Measurements from ENCODE around the gene ZNF497. TPM values are rescaled to one million over a fixed set of nuclear protein-coding genes. Genes with fewer than 3 reads are reported as not detected.

The ZNF497 gene
- total and polyA plus RNA-seq, 2 of the 13 experiments (the other 11 are each of a cell fraction or from before 2014, with no cell fraction given), result 1.5 to 1.9 TPM

- TF ChIP-seq ZBTB40 (IDR thresholded peaks at IDR 0.05), result peak; percentile 51
- TF ChIP-seq ZBTB40 (CRISPR knock-in tag; IDR thresholded peaks at IDR 0.05), result peak; percentile 57; the same call in 1 of the 2 replicates
- TF ChIP-seq ZNF776 (CRISPR knock-in tag; IDR thresholded peaks at IDR 0.05), result peak; percentile 69; the same call in 1 of the 2 replicates
- TF ChIP-seq REXO4 (CRISPR knock-in tag; IDR thresholded peaks at IDR 0.05; ENCODE audit: borderline replicate concordance), result no peak
- peak; percentile 38; the same call in 1 of the 2 replicates for TF ChIP-seq ZSCAN25 (CRISPR knock-in tag; IDR thresholded peaks at IDR 0.05)
- peak; percentile 43; the same call in 1 of the 2 replicates for TF ChIP-seq ARID2 (CRISPR knock-in tag; IDR thresholded peaks at IDR 0.05; ENCODE audit: borderline replicate concordance)
- no peak for TF ChIP-seq CHD4 (IDR thresholded peaks at IDR 0.05; ENCODE audit: borderline replicate concordance, low read length)
- peak; percentile 96 for TF ChIP-seq KLF12 (CRISPR knock-in tag; IDR thresholded peaks at IDR 0.05; ENCODE audit: borderline replicate concordance)
- TF ChIP-seq SRF (IDR thresholded peaks at IDR 0.05; ENCODE audit: low read depth, low read length), result no peak
- TF ChIP-seq ZUFSP (CRISPR knock-in tag; IDR thresholded peaks at IDR 0.05; ENCODE audit: borderline replicate concordance), result no peak
- no peak for TF ChIP-seq STAT6 (CRISPR knock-in tag; IDR thresholded peaks at IDR 0.05; ENCODE audit: borderline replicate concordance)
- no peak for TF ChIP-seq ZNF207 (IDR thresholded peaks at IDR 0.05; ENCODE audit: borderline replicate concordance)
- TF ChIP-seq ZSCAN22 (CRISPR knock-in tag; IDR thresholded peaks at IDR 0.05), result no peak
- peak; percentile 89 for TF ChIP-seq MXD4 (CRISPR knock-in tag; IDR thresholded peaks at IDR 0.05)
- peak; percentile 76 for TF ChIP-seq SRY (CRISPR knock-in tag; IDR thresholded peaks at IDR 0.05)
- TF ChIP-seq ZNF567 (CRISPR knock-in tag; IDR thresholded peaks at IDR 0.05; ENCODE audit: borderline replicate concordance), result no peak
These were observed at the start of gene ZNF497 (continued) for GRCh38 chr19:58362272-58362994.
